GM12892 (cell line): ENCODE data around the gene ACTL10.
"Not testable (repeated sequence)": the region's sequence is repeated elsewhere in the genome, so short reads cannot be mapped to it uniquely, and the experiment has no call there.

Source experiments
- DNase-seq: peaks from one replicate; pipeline ENCODE4 v3.0.0; 2011; ENCODE audit not compliant: insufficient read length
- FAIRE-seq: peaks from 2 replicates; lab custom pipeline; 2011; peaks lifted over from hg19 to GRCh38; lab: Jason Lieb, UNC
- POLR2A ChIP-seq: IDR thresholded peaks from 2 replicates; pipeline ENCODE4 v1.6.1; 2011; ENCODE audit warnings: low read depth, low read length, control low read depth
- POLR2AphosphoS5 ChIP-seq: IDR thresholded peaks from 2 replicates; pipeline ENCODE4 v1.6.1; 2011; ENCODE audit warnings: low read depth, low read length, control low read depth
- TAF1 ChIP-seq: IDR thresholded peaks from 2 replicates; pipeline ENCODE4 v1.6.1; 2011; ENCODE audit warnings: low read depth, mild to moderate bottlenecking, control low read depth, low read length, borderline replicate concordance

The ACTL10 gene

GRCh38 chr20:33696448-33696847 lies 29.7 kb downstream of the ACTL10 start:
- FAIRE-seq (no peak), DNase-seq (no peak)
- TF ChIP-seq TAF1 (no peak), POLR2AphosphoS5 (no peak), POLR2A (no peak)

GRCh38 chr20:33697129-33697528 lies 30.4 kb downstream of the ACTL10 start:
- FAIRE-seq (no peak), DNase-seq (no peak)
- TF ChIP-seq POLR2A = no peak
- TF ChIP-seq TAF1 = no peak
- TF ChIP-seq POLR2AphosphoS5 = no peak

GRCh38 chr20:33698966-33699365 lies 32.2 kb downstream of the ACTL10 start:
- FAIRE-seq, DNase-seq: not testable (repeated sequence)

- FAIRE-seq = not testable (repeated sequence)
These were observed 34.1 kb downstream of the ACTL10 start for GRCh38 chr20:33700696-33701441.

GRCh38 chr20:33701629-33702450 lies 35.1 kb downstream of the ACTL10 start:
- no peak for TF ChIP-seq POLR2AphosphoS5
- TF ChIP-seq POLR2A = no peak
- no peak for TF ChIP-seq TAF1
- no peak for FAIRE-seq
- DNase-seq = no peak

More at GRCh38 chr20:33700696-33701441, 34.1 kb downstream of the ACTL10 start:
- not testable (repeated sequence) for DNase-seq

- DNase-seq (no peak), FAIRE-seq (no peak)
- TF ChIP-seq TAF1 (no peak), POLR2A (no peak), POLR2AphosphoS5 (no peak)
These were observed 36.1 kb downstream of the ACTL10 start for GRCh38 chr20:33702861-33703260.

- no peak for FAIRE-seq
- no peak for TF ChIP-seq POLR2AphosphoS5
- no peak for TF ChIP-seq TAF1
- no peak for TF ChIP-seq POLR2A
- no peak for DNase-seq
These were observed 36.9 kb downstream of the ACTL10 start for GRCh38 chr20:33703498-33704137.

GRCh38 chr20:33704197-33704924 lies 37.6 kb downstream of the ACTL10 start:
- DNase-seq (no peak), FAIRE-seq (no peak)
- TF ChIP-seq TAF1 = no peak
- TF ChIP-seq POLR2AphosphoS5 = no peak
- no peak for TF ChIP-seq POLR2A

- no peak for FAIRE-seq
- no peak for TF ChIP-seq TAF1
- no peak for TF ChIP-seq POLR2AphosphoS5
- TF ChIP-seq POLR2A = no peak
- DNase-seq = no peak
These were observed 40.9 kb downstream of the ACTL10 start for GRCh38 chr20:33707668-33708067.

GRCh38 chr20:33709398-33709797 lies 42.7 kb downstream of the ACTL10 start:
- DNase-seq (no peak), FAIRE-seq (no peak)
- no peak for TF ChIP-seq POLR2A
- no peak for TF ChIP-seq TAF1
- TF ChIP-seq POLR2AphosphoS5 = no peak

GRCh38 chr20:33709905-33710541 lies 43.3 kb downstream of the ACTL10 start:
- DNase-seq = no peak
- no peak for FAIRE-seq

More at GRCh38 chr20:33709905-33710541, 43.3 kb downstream of the ACTL10 start:
- TF ChIP-seq POLR2AphosphoS5 (no peak), POLR2A (no peak), TAF1 (no peak)
